NT2/D1 (cell line): Measurements from ENCODE around the gene MKNK1.
A peak's percentile ranks its signal among the peaks of the same experiment; 100 is the strongest.

Experiments
- SUZ12 ChIP-seq: IDR thresholded peaks from 2 replicates; pipeline ENCODE4 v1.6.1; 2011; ENCODE audit not compliant: insufficient read length, insufficient read depth; ENCODE audit errors: extremely low read depth
- YY1 ChIP-seq: IDR thresholded peaks from 2 replicates; pipeline ENCODE4 v1.6.1; 2011; ENCODE audit not compliant: insufficient read length, insufficient read depth
- ZNF274 ChIP-seq: IDR thresholded peaks from 2 replicates; pipeline ENCODE4 v1.6.1; 2011; ENCODE audit warnings: mild to moderate bottlenecking, low read depth, low read length

GRCh38 chr1:46589529-46589928, 14.5 kb downstream of the MKNK1 start:
- TF ChIP-seq YY1 (no peak), ZNF274 (peak; percentile 62), SUZ12 (no peak)
